HG03139 (cell line): ENCODE data around the gene ADD3.
A peak's percentile ranks its signal among the peaks of the same experiment; 100 is the strongest.

Source experiments
- ATAC-seq: cut with Tn5 transposase; IDR thresholded peaks from one replicate; pipeline ENCODE4 v1.9.1; 2021; ENCODE audit not compliant: unreplicated experiment

Gene ADD3

DNA sequence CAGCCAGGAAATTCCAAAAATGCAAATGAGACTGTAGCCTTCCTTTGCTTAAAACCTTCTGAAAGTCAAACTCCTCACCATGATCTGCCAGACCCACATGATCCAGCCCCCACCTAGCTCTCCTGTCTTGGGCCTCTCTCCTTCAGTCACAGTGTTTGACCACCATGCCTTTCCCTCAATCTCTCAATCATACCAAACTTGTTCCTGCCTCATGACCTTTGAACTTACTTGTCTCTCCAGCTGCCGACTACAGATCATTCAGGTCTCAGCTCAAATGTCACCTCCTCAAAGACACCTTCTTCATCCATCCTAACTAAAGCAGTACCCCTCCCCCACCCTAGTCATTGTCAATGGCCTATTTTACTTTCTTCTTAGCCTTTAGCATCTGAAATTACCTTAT, 9.3 kb upstream of the ADD3 start:
- no peak for ATAC-seq

DNA sequence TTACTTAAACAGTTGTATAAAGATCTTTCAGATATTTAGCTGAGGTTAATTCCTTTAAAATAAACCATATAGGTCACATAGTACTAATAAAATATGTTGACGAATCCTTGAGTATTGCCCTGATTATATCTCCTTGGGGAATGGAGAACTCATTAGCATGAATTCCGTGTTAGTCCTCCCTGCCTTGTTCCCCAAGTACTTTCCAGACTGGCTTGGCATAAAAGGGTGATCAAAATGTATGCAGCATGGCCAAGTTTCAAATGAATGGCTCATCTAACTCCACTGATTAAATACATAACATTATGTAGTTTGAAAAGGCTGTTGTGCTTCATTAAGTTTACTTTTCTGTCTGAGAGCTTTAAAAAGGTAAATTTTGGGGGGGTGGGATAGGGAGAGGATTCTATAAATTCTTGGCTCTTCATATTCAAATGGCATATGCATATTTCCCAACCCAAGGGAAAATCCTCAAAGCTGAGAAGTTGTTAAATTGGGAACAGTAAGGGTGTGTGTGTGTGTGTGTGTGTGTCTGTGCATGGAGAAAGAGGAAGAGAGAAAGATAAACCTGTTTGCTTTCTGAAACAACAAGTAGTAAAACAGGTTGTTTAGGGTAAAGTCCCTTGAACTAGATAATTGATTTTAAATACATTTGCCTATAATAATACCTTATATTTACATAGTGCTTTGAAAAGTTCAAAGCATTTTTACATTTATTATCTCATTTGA, 4.8 kb upstream of the ADD3 start:
- no peak for ATAC-seq

DNA sequence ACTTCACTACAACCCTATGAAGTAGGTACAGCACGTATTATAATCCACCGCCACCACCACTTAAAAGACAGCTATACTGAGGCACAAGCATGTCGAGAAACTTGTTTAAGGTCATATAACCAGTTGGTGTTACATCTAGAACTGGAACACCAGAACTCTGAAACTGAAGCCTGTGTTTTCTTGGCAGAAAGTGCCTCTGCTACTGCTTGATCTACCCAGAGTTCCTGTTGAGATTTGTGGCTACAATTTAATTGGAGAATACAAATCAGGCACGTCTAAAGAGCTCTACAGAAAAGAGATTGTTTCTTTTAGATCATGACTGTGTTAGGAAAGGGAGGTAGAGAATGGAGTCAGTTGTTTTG, 4.3 kb upstream of the ADD3 start:
- no peak for ATAC-seq

- ATAC-seq: no peak
These were observed 2.1 kb upstream of the ADD3 start for GRCh38 chr10:110005719-110006118.

DNA sequence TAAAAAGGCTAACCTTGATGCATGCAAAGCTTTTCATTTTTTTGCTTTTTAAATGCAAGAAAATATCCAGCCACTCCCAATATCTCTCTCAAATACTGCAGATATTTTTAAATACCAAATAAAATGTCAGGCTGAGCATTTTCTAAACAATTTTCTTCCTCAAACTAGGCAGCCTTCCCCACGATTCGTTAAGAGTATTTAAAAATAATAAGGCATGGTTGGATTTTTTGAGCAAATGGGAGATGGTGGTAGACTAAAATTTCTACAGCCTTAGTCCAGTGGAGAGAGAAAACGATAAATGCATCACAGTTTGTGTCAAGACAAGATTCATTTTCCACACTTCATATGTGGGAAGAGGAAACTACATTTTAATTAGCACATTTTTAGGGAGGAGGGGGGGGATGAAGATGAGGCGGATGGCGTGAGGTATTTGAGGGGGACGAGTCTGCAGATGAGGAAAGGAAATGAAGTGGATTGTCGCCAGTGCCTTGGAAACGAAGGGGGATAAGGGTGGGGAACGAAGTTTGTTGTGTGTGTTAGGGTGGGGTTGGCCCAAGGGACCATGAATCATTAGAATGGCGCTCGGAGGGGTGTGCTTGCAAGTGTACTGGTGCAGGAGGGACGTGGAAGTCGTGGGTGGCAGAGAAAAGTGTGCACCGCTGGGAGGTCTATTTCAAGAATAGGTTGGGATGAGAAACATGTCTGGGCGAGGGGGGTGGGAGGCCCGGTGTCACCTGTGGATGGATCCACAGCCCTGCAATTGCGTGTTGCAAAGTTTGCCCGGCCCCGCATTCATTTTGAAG, 1.2 kb upstream of the ADD3 start:
- ATAC-seq: no peak

DNA sequence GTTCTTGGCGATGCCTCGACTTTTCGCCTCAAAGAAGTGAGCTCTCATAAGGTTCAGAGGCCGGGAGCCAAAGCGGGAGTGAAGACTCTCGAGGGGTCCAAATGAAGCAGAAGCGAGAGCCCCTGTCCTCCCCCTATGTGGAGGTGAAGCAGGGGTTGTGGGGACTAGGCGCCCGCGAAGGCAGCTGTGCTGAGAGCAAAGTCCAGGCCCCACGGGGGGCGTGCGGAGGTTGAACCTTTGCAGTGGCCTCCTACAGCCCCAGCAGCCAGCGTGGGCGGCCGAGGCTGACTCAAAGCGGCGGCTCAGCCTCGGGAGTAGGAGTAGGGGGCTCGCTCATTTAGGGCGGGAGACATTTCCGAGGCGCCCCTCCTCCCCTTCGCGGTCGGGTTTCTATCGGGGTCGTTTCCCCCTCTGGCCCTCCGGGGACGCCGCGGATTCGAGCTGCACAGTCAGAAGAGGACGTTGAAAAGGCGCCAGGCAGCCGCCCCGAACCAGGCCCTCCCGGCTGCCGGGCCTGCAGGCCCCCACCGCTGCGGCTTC, 553 bp upstream of the ADD3 start:
- peak; percentile 29 for ATAC-seq

DNA sequence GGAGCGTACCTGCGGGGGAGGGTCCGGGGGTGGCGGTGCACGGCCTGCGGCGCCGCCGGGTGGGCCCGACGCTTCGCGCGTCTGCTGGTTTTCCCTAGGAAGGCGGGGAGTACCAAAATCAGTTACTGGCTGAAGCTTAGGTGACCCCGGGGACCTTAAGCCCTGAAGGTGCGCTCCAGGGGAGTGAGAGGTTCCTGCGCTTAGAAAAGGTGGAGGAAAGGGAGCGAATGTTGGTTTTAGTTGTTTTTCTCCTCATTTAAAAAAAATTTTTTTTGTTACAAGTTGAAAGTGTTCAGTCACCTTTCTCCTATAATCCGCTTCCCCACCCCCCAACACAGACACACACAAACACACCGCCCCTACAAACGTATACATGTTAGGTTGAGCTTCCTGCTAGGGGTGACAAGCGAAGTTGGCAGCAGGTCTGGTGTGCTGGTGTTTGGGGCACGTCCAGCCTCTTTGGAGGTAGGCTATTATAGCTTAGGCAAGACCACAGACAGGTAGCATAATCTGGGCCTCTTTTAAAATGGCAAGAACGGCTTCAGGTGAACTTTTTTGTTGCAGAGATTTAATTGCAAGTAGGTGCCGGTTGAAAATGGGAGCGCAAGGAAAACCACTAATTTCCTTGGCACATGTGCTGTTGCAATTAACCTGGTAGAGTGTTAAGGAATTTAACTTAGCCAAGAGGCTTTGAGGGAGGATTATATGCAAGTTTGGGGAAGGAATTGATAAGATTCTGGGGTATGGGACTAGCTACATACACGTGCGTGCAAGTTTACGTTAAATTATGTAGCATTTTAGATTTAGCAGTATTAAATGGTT, 945 bp downstream of the ADD3 start:
- peak; percentile 21 for ATAC-seq

- peak; percentile 17 for ATAC-seq
These were observed 2.1 kb downstream of the ADD3 start for GRCh38 chr10:110009736-110010475.

GRCh38 chr10:110010486-110011378, 2.9 kb downstream of the ADD3 start:
- ATAC-seq: no peak

GRCh38 chr10:110011681-110012080, 3.9 kb downstream of the ADD3 start:
- no peak for ATAC-seq

DNA sequence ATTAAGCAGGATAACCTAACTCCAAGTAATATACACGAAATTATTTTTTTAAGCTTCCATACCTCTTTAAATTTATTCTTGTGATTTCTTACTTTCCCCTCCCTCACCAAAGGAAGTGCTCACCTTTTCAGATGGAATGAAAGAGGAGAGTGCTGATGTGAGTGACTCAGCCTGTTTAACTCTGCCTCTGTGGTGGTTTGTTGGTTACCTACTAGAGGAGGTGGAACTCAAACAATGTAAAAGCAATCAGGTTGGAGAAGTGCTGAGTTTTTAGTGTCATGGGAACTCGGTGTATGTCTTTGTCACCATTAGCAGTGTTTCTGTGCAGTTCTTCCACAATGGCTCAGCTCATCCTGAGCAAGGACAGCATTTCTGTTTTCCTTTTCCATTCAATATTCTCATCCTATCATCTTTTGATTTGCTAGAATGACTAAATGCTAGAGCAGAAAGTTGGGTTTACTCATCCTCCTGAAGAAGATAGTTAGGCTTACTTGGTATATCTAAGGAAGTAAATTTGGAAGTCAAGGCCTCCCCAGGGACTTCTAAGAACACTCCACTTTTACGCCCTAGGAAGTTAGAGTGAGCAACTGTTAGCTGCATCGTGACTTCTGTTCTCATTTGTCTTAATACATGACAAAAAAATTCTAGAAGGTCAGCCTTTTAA, 6.0 kb downstream of the ADD3 start:
- no peak for ATAC-seq

GRCh38 chr10:110016039-110016438, 8.3 kb downstream of the ADD3 start:
- ATAC-seq: no peak

GRCh38 chr10:110017052-110017451, 9.3 kb downstream of the ADD3 start:
- ATAC-seq: no peak

DNA sequence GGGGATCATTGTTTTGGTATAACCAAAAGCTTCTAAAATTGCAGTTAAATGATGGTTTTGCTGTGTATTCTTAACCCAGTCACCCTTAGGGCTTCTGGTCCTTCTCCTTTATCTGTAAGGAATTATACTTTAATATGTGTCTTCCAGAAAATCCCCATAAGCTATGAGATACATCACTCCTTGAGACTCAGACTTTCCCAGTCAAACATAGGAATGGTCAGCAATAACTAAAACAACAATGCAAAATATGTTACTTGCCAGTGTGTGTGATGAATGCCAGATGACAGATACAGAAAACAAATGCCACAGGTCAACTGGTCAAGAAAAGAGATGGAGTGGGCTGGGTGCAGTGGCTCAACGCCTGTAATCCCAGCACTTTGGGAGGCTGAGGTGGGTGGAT, 10.1 kb downstream of the ADD3 start:
- no peak for ATAC-seq

- ATAC-seq: no peak
These were observed 12.5 kb downstream of the ADD3 start for GRCh38 chr10:110020265-110020664.

- ATAC-seq: no peak
These were observed 15.1 kb downstream of the ADD3 start for GRCh38 chr10:110022716-110023504.

GRCh38 chr10:110023785-110024465, 16.1 kb downstream of the ADD3 start:
- no peak for ATAC-seq

GRCh38 chr10:110029450-110029849, 21.7 kb downstream of the ADD3 start:
- ATAC-seq: no peak
